ENCODE results near the gene CYP2A6. TPM values are rescaled to one million over a fixed set of nuclear protein-coding genes. Genes with fewer than 3 reads are reported as not detected.

The CYP2A6 gene
- total RNA-seq, 1 donor from 2014 or later = not detected

- no peaks in the 10 kb centered on the region for H3K27me3 ChIP-seq (ENCODE audit: control insufficient read depth, insufficient read depth, low read length)
- DNase-seq (ENCODE audit: low read depth) (no peak), FAIRE-seq (no peak)
- H3K4me3 ChIP-seq (ENCODE audit: low read depth, low read length) = peak overlapping the region; percentile 70
- TF ChIP-seq, protein P1, sequence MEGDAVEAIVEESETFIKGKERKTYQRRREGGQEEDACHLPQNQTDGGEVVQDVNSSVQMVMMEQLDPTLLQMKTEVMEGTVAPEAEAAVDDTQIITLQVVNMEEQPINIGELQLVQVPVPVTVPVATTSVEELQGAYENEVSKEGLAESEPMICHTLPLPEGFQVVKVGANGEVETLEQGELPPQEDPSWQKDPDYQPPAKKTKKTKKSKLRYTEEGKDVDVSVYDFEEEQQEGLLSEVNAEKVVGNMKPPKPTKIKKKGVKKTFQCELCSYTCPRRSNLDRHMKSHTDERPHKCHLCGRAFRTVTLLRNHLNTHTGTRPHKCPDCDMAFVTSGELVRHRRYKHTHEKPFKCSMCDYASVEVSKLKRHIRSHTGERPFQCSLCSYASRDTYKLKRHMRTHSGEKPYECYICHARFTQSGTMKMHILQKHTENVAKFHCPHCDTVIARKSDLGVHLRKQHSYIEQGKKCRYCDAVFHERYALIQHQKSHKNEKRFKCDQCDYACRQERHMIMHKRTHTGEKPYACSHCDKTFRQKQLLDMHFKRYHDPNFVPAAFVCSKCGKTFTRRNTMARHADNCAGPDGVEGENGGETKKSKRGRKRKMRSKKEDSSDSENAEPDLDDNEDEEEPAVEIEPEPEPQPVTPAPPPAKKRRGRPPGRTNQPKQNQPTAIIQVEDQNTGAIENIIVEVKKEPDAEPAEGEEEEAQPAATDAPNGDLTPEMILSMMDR (IDR thresholded peaks at IDR 0.05; ENCODE audit: insufficient read depth, low read length, severe bottlenecking) = no peak
- peaks cover 7% of the 10 kb centered on the region for H3K36me3 ChIP-seq (ENCODE audit: control insufficient read depth, insufficient read depth, low read length)
Observed at GRCh38 chr19:40799558-40800338, 50.5 kb downstream of the CYP2A6 start.

GRCh38 chr19:40798683-40799557 is 51.3 kb downstream of the CYP2A6 start, which contains the start of gene EGLN2:
Gene EGLN2 (plus strand): TSS chr19:40799191. CDS start chr19:40800573, 1,382 bp downstream.
- Histone ChIP-seq H3K4me3 (ENCODE audit: low read depth, low read length) (peak within 1 kb of the TSS; percentile 70), H3K27me3 (ENCODE audit: control insufficient read depth, insufficient read depth, low read length) (no peaks in the 10 kb centered on the region), H3K36me3 (ENCODE audit: control insufficient read depth, insufficient read depth, low read length) (peaks cover 7% of the 10 kb centered on the region)
- FAIRE-seq (no peak), DNase-seq (ENCODE audit: low read depth) (peak; percentile 95)
- TF ChIP-seq, protein P1 (IDR thresholded peaks at IDR 0.05; ENCODE audit: insufficient read depth, low read length, severe bottlenecking) = no peak

DNA sequence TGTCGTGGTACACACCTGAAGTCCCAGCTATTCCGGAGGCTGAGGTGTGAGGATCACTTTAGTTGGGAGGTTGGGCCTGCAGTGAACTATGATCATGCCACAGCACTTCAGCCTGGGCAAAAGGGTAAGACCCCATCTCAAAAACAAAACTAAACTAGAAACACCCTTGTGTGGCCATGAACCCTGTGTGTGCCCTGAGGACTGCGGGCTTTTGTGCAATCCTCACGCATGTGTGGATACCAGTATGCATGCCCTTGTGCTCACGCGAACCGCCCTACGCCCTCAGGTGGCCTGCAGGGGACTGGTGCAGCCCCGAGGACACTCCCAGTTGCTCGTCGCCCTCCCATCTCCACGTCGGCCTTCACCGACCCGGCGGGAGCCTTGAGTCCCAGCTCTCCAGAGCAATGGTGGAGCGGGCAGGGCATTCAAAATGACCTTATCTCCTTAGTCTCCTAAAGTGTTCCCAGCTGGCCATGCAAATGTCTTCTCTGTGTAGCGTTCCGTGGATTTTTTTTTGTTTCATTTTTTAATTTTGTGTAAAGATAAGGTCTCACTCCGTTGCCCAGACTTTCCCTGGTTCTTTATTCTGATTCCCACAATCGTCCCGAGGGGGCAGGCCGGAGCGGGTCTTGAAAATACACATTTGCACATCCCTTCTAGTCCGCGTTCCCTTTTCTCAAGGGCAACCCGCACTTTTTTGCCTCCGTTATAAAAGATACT is 52.1 kb downstream of the CYP2A6 start:
- no peaks in the 10 kb centered on the region for H3K27me3 ChIP-seq (ENCODE audit: control insufficient read depth, insufficient read depth, low read length)
- TF ChIP-seq, protein P1 (IDR thresholded peaks at IDR 0.05; ENCODE audit: insufficient read depth, low read length, severe bottlenecking) = peak; percentile 19
- peak overlapping the region; percentile 70 for H3K4me3 ChIP-seq (ENCODE audit: low read depth, low read length)
- FAIRE-seq (no peak), DNase-seq (ENCODE audit: low read depth) (peak; percentile 32)
- peaks cover 7% of the 10 kb centered on the region for H3K36me3 ChIP-seq (ENCODE audit: control insufficient read depth, insufficient read depth, low read length)

- DNase-seq (ENCODE audit: low read depth) (no peak), FAIRE-seq (no peak)
- no peaks in the 10 kb centered on the region for H3K27me3 ChIP-seq (ENCODE audit: control insufficient read depth, insufficient read depth, low read length)
- TF ChIP-seq, protein P1 (IDR thresholded peaks at IDR 0.05; ENCODE audit: insufficient read depth, low read length, severe bottlenecking) = no peak
- H3K4me3 ChIP-seq (ENCODE audit: low read depth, low read length) = no peak overlapping the region
- H3K36me3 ChIP-seq (ENCODE audit: control insufficient read depth, insufficient read depth, low read length) = peaks cover 5% of the 10 kb centered on the region
Observed at GRCh38 chr19:40797166-40797962, 52.9 kb downstream of the CYP2A6 start.

Other genes with a start within 250 kb of the CYP2A6 start
- 20.7 and 21.6 TPM in 2 replicates for gene LTBP4, start 249.1 kb downstream of the CYP2A6 start, total RNA-seq
- gene NUMBL, start 159.8 kb downstream of the CYP2A6 start, total RNA-seq = 8.4 and 12.9 TPM in 2 replicates
- 20.0 and 23.9 TPM in 2 replicates for gene COQ8B, start 133.6 kb downstream of the CYP2A6 start, total RNA-seq
- 26.9 and 34.7 TPM in 2 replicates for gene ITPKC, start 133.3 kb downstream of the CYP2A6 start, total RNA-seq
- 0.26 TPM in 2 replicates for gene ACTMAP, start 100.0 kb downstream of the CYP2A6 start, total RNA-seq
- 19.5 and 30.3 TPM in 2 replicates for gene SNRPA, start 99.2 kb downstream of the CYP2A6 start, total RNA-seq
- 0.26 and 1.6 TPM in 2 replicates for gene MIA, start 74.9 kb downstream of the CYP2A6 start, total RNA-seq
- gene RAB4B, start 72.2 kb downstream of the CYP2A6 start, total RNA-seq = 7.9 and 9.2 TPM in 2 replicates
- 86.1 and 91.1 TPM in 2 replicates for gene EGLN2, start 51.3 kb downstream of the CYP2A6 start, total RNA-seq
- not detected in 2 replicates for gene CYP2A7, start 31.8 kb upstream of the CYP2A6 start, total RNA-seq
- gene CYP2B6, start 140.8 kb upstream of the CYP2A6 start, total RNA-seq = not detected in 2 replicates
- not detected in 2 replicates for gene CYP2A13, start 238.0 kb upstream of the CYP2A6 start, total RNA-seq